HG03378 (cell line): ENCODE results near the gene MAPKBP1.

ENCODE experiments used
- ATAC-seq: cut with Tn5 transposase; IDR thresholded peaks from one replicate; pipeline ENCODE4 v1.9.1; 2021; ENCODE audit warnings: mild to moderate bottlenecking, moderate library complexity; ENCODE audit not compliant: unreplicated experiment

Gene MAPKBP1

GRCh38 chr15:41780727-41781126, 6.4 kb downstream of the MAPKBP1 start:
- no peak for ATAC-seq

- ATAC-seq, result no peak
These were observed 8.3 kb downstream of the MAPKBP1 start for GRCh38 chr15:41782371-41783282.

GRCh38 chr15:41783296-41783695, 9.0 kb downstream of the MAPKBP1 start:
- no peak for ATAC-seq

DNA sequence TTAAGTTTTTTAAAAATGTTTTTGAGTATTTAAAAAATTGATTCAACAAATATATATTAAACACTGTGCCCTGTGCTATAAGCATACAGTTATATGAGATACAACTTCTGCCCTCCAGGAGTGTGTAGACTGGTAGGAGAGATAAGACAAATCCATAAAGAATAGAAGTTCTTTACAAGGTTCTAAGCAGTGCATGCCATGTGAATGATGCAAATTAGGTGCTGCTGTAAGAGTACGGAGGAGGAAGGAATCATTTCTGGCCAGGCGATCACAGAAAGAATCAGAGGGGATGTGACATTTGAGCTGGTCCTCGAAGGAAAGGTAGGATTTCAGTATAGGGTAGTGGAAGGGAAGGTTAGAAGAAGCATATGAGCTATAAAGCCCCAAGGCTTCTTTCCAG, 14.0 kb downstream of the MAPKBP1 start:
- no peak for ATAC-seq

- no peak for ATAC-seq
These were observed 15.0 kb downstream of the MAPKBP1 start for GRCh38 chr15:41789236-41789635.

- ATAC-seq, result no peak
These were observed 15.4 kb downstream of the MAPKBP1 start for GRCh38 chr15:41789662-41790061.

DNA sequence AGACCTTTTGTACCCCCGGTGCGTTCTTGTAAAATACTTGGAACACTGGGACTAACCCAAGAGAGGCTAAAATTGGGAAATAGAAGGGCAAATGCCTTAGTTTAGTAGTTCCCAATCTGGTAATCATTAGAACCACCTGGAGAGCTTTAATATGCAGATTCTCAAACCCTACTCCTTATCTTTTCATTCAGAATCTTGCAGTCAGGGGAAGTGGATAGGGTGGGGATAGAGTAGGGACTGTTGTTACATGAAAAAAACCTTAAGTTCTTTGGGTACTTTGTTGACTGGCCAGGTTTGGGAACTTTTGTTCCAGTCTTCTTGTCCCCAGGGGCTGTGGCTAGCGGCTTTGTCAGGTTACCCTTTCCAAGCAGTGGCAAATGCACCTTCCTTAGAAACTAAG, 15.9 kb downstream of the MAPKBP1 start:
- no peak for ATAC-seq

DNA sequence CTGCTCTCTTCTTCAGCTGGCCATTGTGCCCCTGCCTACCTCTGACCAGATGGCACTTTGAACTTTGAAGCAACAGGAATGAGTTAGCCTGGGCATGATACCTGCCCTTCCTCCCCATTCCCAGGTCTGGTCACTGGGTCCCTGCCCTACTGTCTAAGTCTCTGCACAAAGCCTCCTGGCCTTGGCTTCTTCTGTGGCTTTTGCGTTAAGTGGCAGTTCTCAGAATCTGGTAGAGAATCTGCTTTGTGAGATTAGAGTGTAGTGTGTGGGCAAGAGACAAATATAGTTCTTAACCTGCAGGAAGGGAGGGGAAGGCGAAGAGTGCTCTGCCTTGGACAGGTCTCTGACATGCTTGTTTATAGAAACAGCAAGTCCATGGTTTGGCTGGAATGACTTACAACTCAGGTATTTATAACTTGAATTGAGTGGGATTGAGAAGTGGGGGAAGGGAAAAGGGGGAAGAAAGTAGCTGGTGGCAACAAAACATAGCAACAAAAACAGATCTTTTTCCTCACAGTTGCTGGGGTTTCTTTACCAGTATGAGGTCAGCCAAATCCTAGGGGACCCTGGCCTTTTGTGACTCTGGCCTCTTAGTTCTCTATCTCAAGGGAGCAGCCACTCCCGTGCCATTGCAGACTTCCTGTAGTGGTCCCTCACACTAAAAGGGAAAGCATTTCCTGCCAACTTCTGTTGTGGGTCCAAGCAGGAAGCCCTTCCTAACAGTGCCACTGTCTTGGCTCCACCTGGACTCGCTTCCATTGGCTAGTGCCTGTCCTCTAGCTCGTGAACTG, 16.7 kb downstream of the MAPKBP1 start:
- ATAC-seq, result no peak

DNA sequence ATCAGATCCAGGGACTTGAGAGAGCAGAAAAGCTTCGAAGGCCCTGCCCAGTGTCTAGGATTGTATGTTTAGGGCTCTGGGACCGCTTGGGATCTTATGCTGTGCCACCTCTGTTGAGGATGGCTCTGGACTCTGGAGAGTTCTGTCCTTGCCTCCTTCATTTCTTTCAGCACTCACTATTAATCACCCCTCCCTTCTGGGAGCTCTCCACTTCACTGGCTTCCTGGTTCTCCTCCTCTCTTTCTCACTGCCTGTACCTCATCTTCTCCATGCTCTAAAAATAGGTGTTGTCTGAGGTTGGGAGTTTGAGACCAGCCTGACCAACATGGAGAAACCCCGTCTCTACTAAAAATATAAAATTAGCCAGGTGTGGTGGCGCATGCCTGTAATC, 17.3 kb downstream of the MAPKBP1 start:
- no peak for ATAC-seq

DNA sequence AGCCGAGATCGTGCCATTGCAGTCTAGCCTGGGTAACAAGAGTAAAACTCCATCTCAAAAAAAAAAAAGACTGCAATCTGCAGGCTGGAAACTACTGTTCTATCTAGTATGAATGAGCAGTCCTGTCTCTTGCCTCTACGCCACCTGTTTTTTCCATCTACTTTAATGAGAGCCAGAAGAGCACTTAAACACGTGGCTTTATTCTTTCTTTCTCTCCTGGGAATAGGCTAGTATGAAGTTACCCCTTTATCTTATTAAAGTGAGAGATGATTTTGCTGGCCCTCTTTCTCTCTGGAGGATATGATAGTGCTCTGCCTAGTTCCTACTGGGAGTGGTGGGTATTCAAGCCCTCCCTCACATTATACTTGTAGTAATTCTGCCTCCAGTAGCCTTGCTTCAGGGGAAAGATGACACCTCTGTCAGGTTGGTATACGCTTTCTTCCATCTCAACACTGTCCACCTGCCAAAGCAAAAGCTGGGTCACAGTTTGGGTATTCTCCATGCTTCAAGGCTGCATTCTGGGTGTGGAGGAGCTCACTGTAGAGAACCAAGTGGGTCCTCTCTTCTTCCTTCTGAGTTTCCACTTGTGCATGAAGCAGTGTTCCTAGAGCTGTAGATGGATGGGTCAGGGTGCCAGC, 17.8 kb downstream of the MAPKBP1 start:
- ATAC-seq, result no peak

DNA sequence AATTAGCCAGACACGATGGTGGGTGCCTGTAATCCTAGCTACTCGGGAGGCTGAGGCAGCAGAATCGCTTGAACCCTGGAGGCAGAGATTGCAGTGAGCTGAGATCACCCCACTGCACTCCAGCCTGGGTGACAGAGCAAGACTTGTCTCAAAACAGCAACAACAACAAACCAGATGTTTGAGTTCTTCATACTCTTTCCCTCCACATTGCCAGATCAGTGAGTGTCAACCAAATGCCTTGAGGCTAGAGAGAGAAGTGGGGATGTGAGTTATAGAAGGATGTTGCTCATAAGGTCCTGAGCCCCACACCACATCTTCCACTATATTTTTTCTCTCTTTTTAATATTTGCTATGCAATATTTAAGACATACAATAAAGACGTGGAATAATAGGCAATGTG, 19.8 kb downstream of the MAPKBP1 start:
- ATAC-seq, result no peak

DNA sequence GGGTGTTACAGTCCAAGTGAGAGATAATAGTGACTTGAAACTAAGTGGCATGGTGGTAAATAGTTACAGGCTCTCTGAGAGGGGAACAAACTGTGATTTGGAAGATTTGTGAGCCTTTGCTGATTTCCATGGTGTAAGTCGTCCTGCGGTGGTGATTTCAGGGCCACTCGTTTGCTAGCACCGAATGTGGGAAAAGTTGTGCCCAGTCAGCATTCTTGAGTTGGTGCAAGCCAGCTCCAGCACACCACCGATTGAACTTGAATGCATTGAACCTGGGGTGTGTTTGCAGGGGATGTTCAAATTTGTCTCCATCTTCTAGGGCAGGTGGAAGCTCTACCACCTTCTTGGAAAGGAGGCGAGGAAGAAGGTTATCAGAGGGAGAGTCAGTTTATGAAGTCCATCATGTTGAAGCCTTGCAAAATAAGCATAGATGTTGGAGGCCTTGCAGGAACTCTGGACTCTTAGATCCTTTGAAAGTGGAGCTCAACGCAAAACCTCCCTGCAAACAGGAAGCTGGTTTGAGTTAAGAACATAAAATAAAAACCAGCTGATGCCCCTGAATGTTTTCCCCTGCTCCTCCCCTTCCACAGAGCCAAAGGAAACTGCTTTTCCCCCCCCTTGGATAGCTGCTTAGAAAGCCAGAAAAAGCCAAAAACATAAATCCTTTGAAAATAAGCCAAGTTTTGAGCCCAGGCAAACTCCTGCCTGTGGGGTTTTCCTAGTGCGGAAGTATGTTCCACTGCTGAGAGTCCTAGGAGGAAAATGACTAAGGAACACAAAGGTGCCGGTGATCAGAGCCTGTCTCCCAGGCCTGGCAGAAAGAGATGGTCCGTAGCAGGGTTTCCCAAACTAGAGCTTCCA, 21.9 kb downstream of the MAPKBP1 start:
- no peak for ATAC-seq

DNA sequence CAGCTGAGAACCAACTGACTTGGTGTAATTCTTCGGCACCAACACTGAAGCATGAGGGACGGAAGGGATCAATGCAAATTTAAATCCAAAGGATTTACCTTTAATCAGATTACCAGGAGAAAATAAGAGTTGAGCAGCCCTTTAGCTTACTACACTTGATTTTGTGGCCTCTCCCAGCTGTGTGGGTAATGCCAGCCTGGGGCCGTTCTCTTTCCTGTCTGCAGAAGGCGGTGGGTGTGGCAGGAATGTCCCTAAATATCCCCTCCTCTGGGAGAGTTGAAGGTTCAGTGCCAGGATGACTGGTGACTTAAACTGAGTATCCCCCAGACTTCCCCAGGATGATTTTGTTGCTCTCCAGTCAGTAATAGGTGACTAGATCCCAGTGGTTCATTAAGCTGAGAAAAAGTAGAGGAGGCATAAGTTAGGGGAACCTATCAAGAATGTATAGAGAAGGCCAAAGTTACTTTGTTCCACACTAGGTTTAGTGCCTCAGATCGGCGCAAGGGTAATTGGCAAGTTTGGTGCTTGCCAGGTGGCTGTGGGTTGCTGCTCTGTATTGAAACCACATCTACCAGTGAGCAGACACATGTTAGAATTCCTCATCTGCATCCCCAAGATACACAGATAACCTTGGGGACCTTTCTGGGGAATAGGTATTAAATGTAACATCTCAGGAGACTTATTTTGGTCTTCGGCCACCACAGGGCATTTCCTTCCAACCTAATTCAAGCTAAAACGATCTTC, 23.1 kb downstream of the MAPKBP1 start:
- no peak for ATAC-seq

- no peak for ATAC-seq
These were observed 24.6 kb downstream of the MAPKBP1 start for GRCh38 chr15:41798607-41799487.

- no peak for ATAC-seq
These were observed 25.2 kb downstream of the MAPKBP1 start for GRCh38 chr15:41799488-41799805.

GRCh38 chr15:41801185-41801584, 26.9 kb downstream of the MAPKBP1 start:
- ATAC-seq, result no peak

GRCh38 chr15:41801850-41802455, 27.7 kb downstream of the MAPKBP1 start:
- no peak for ATAC-seq

DNA sequence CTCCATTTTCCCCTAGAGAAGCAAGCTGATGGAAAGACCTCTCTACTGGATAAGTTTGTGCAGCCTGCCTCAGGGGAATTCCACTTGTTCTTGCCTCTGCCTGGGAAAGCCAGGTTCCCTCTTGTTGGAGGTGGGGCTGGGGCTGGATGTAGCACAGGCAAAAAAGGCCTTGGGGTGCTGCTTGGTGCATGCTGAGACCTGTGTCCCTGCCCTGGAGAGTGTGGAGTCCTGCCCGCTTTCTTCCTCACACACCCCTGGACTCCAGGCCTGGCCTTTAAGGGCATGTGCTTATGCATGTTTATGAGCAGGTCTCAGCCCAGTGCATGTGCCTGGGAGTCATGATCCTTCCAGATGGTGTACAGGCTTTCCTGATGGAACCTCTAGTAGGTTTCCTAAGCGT, 30.1 kb downstream of the MAPKBP1 start:
- no peak for ATAC-seq
